DMS153 (cell line): ENCODE results near the gene TYRP1.

Source experiments
- DNase-seq: peaks from one replicate; lab custom pipeline; 2025; lab: John Stamatoyannopoulos, UW

Gene TYRP1

DNA sequence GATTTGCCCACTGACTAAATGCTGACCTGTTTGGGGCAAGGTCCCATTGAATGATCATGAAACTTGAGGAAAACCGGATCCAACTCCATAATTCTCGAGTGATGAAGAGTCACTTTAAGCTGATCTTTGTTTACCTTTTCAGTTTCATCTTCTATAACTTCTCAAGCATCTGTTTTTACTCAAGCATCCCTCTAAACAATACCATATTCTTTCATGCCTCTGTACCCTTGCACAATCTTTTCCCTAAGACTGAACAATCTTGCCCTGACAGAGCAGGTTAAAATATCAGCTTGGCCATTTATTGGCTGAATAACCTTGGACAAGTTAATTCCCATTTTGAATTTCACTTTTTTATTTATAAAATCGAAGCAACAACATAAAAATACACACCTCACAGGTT is 39.8 kb downstream of the TYRP1 start:
- no peak for DNase-seq

DNA sequence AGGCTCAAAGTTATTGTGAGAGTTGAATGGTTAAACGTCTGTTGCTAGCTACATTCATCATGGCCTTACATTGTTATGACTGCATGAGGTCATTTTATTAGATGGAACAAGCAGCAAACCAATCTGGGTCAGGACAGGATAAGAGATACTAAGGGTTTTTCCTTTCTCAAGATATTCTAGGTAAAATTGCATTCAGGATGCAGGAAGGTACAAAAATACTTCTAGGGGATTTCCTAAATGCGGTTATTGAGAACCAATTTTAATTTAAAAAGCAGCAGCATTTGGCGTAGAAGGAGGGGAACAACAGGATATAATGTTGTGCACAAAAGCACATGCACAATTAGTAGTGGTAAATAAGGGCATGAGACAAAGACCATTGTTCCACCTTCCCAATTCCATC is 42.5 kb downstream of the TYRP1 start:
- DNase-seq = peak; percentile 58

DNA sequence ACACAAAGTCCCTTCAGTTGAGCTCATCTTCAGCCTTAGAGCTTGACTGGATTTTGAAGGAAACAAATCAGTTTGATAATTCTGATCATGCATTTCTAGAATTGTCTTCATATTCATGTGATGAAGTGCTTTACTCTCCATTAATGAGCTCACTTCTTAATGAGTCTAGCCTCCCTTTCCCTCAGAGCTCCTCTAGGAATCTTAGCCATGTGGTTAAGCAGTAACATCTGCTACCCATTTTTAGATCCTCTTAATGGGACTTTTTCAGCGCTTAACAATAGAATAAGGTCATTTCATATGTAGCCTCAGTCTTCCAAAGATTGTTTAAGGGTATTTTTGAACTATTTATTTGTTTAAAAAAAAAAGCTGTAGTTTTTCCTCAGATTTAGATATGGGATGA is 44.7 kb downstream of the TYRP1 start:
- DNase-seq = no peak

DNA sequence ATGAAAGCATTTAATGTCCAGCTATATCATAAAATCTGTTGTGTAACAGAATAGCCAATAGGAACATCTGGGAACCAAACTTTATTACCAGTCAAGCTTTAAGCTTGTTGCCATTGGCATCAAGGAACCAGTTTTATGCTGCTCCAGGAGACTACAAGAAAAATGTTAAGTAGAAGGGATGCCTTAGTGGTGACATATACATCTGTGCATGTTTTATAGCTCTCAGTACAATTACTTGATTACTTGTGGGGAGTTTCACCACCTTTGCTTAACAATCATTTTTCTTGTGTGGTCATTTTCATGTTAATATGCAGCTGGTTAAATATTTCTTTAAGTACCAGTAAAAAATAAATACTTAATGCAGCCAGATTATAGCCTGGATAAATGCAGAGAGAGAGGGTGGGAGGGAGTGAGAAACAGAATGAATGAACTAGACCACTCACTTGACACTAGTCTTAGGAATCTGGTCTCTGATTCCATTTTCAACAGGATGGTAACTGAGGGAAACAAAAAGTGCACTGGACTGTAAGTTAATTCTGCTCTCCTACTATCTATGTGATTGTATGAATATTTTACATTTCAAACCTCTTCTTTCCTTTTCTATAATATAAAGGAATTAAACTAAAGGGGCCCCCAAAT is 45.9 kb downstream of the TYRP1 start:
- DNase-seq = no peak

DNA sequence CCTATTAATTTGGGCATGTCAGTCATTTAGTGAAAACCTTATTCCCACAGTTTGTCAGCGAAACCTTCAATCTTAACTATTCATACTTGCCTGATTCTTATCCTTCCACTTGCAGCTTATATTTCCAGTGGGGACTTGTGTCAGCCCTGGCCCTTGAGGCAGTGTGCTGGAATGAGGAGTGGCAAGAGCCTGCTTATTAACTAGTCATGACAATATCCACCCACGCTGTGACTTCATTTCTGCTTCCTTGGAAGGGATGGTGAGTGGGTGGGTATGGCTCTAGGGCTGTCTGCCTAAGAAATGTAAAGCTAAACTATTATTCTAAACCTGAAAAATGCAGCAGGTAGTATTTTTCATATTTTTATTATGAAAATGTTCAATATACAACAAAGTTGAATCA is 47.7 kb downstream of the TYRP1 start:
- no peak for DNase-seq

DNA sequence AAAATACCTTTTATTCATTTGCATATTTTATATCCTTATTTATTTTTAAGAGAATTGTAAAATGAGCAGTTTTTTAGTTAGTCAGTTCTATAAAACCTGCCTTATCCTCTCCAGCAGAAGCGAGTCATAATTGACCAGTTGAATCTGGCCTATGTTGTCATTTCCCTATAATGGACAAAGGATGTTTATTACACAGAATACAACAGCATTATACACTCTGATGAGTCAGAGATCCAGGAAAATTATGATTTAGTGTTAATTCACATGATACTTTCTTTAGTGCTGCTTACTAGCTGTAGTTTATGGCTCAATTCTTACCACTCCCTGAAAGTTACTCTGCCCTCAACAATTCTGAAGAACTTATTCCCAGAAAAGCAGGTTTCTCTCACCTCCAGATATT is 54.8 kb downstream of the TYRP1 start:
- no peak for DNase-seq

DNA sequence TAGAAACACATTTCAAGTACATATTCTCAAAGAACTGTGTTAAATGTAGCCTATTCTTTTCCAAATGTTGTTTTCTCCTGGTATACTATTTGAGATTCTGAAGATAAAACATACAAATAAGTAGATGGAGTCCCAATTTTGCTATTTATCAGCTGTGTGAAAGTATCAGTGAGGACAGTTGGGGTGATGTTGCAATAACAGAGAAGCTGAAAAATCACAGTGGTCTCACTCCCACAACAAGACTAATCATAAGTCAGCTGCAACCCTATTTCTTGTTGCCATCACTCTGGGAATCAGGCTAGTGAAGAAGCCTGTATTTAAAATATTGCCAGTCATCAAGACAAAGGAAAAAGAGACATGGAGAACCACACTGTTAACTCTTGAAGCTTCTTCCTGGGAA is 55.8 kb downstream of the TYRP1 start:
- no peak for DNase-seq

DNA sequence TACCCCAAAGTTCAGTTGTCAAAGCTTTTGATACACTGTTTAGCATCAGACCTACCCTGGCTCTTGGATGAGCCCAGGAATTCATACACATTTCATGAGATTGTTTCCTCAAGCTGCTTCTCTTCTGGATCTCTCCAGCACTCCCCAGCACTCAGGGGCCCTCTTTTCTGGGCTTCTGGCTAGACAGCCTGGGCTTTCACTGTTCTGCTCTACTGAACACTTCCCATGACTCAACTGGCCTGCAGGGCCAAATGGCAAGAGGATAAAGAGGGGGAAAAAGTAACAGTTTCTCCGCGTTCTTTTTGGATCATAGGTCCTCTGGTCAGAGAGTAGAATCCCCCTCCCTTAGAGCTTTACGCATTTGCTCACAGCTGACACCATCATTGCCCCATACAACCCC is 60.7 kb downstream of the TYRP1 start:
- DNase-seq = no peak

DNA sequence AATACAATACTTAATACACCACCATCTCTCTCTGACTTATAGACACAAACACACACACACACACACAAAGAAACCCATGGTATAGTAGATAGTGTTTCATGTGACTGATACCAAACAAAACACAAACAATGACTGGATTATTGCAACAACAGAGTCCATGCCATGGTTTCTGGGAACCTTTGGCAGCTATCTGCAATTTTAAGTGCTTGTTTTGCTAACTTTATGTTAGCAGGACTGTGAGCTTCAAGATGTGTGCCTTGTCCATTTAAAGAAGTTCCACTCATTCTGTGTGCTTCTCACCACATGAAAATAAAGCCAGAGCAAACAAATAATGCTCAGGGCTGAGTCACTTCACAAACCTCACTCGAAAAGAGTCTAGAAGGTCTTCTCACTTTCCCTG is 66.6 kb downstream of the TYRP1 start:
- DNase-seq = peak; percentile 75
